Measurements from ENCODE around the gene POLR2E.
"Not testable (repeated sequence)": the region's sequence is repeated elsewhere in the genome, so short reads cannot be mapped to it uniquely, and the experiment has no call there.

Gene POLR2E

GRCh38 chr19:1125601-1126467 is 30.7 kb upstream of the POLR2E start:
- DNase-seq: no peak

DNA sequence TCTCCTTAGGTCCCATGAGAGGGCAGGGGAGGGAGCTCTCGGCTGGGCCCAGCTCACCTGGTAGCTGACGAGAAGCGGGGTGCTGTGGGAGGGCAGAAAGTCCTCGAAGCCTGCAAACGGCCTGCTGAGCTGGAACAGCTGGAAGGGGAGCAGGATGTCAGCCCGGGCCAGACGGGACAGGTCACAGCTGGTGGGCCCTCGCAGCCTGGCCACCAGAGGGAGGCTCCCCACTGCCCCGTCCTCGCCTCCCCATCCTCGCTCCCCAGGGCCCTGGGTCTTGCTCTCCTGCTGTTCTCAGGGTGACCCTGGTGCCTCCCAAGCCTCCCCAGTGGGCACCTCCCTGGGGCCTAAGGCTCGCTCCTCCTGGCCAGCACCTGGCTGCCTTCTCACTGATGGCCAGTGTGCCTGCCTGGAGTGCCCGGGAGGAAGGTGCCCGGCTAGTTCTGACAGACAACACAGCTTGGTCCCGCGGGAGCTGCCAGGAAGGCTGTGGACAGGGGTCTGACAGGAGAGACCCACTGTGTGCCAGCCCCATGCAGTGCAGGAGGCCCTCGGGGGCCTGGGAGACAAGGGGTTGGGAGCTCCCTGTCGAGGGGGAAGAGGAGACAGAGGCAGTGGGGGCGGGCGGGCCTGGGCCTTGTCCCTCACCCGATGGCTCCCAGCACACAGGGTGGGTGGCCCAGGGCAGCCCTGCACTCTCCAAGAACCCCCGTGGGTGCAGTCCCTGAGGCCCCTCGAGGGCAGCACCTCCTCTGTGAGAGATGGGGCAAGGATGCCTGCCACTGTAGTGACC is 28.9 kb upstream of the POLR2E start:
- no peak for DNase-seq

DNA sequence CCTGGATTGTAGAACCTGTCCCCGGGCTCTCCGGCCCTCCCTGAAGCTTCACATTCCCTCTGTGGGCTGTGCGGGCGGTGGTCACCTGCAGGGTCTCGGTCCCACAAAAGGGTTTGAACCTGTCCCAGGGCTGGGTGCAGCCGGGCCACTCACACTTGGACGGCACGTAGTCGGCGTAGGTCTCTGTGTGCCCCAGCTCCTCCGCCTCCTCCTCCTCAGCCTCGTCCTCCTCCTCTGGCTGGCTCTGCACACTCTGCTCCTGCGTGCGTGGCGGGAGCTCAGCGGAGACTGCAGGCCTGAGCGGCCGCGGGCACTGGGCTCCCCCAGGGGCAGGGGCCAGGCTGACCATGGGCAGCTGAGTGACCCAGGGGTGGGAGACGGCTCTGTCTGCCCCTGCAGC is 28.2 kb upstream of the POLR2E start:
- DNase-seq: no peak

DNA sequence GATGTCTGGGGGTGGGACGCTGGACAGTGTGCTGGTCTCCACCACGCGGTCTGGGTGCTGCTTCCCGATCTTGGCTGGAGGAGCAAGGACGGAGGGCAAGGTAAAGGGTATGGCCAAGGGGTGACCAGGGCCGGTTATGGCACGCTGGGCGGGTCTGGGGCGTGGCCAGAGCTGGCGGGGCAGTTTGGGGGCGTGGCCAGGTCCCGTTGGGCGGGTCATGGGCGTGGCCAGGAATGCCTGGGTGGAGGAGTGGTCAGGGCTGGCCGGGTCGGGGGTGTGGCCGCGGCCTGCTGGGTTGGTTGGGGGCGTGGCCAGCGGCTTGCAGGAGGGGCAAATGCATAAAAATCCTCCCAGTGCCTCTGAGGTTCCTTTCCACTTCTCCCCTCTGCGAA is 27.8 kb upstream of the POLR2E start:
- peak; percentile 35 for DNase-seq

DNA sequence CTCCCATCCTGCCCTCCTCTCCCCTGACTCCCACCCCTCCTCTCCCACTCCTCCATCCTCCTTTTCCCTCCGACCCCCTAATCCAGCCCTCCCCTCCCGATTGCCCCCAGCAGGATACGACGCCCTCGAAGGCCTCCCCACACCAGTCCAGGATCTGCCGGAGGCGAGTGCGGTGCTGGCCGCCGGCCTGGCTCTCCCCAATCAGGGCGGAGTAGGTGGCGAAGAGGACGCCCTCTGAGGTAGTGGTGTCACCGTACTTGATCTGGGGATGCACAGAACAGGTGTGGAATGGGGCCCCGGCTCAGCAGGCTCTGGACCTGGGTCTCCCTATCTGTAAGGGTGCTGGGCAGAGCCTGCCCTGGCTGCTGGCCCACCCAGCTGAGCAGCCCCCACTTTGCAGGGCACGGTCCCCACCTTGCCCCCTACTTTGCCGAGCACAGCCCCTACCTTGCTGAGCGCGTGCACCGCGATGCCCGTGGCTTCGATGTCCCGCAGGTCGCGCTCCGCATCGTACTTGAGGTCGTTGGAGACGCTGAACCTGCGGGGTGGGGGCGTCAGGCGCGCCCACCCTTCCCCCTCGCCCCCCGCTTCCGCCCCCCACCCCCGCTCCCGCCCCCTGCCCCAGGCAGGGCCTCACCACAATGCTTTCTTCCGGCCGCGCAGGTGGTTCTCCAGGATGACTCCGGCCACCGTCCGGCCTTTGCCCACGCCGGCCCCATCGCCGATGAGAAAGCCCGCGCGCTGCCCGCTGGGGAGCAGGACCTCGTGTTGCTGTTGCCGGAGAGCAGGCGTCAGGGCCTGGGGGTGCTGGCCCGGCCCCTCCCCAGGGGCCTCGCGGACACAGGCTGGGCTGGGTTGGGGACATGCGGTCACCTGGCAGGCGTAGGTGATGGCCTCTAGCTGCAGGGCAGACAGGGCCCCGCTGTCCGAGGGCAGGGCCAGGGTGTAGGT is 27.1 kb upstream of the POLR2E start:
- DNase-seq: no peak

DNA sequence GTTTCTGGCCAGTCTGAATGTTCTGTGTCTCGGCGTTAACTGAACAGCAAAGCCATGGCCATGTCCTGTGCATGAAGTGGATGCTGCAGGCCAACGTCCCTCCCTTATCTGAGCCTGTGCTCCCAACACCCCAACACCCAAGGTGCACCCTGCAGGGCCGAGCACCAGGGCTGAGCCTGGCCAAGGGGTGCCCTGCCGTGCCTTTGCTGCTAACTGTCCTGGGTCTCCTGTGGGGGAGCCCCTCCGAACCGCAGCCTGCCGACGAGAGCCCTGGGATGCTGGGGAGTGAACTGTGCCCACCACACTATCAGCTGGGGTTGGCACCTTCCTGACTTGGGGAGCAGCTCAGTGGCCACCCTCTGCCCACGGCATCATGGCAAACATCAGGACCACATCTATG is 26.2 kb upstream of the POLR2E start:
- no peak for DNase-seq

GRCh38 chr19:1119475-1120217 is 24.5 kb upstream of the POLR2E start:
- DNase-seq: no peak

DNA sequence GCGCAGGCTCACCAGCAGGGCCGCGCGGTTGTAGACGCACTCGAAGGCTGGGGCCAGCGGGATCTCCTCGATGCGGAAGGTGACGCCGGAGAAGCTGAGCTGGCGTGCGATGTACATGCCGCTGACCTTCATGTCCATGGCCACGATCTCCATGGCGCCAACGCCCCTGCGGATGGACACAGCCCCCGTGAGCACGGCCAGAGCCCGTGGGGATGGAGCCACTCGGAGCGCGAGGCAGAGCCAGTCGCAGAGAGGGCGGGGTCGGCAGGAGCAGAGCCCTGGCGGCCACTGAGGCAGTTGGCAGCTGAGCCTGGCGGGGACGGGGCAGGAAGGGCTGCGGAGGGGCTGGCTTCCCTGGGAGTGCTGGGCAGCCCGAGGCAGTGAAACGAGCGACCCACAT is 23.8 kb upstream of the POLR2E start:
- no peak for DNase-seq

- DNase-seq: no peak
Observed at GRCh38 chr19:1117654-1118053, 22.5 kb upstream of the POLR2E start.

DNA sequence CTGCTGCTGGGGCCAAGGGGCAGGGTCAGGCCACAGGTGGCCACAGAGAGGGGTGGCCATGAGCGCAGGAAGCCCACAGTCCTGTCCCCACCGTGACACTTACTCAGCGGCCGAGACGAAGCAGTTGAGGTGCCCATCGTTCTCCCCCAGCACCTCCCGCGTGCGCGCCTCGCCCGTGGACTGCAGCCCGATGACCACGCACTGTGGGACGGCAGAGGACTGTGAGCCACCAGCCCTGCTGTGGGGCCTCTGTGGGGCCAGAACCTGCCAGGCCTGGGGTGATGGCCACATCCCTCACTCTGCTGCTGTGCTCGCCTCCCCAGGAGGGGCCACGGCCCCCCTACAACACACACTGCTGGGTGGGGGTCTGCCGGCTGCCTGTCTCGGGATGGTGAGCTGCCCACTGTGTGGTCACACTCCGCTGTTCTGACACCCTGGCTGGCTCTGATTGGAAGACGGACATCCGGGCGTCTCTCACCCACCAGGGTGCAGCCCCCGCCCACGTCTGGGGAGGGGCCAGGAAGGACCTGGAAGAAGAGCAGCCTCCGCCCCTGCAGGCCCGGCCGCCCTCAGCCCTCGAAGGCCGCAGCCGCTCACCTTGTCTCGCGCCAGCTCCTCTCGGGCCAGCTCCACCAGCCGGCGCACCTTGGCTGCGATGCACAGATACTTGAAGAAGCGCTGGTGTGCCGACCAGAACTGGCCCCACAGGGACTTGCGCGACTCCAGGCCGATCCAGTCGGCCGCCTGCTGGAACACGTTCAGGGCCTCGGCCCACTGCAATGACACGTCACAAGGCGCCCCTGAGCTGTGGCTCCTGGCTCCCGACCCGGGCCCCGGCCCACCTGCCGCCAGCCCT is 21.8 kb upstream of the POLR2E start:
- DNase-seq: no peak

DNA sequence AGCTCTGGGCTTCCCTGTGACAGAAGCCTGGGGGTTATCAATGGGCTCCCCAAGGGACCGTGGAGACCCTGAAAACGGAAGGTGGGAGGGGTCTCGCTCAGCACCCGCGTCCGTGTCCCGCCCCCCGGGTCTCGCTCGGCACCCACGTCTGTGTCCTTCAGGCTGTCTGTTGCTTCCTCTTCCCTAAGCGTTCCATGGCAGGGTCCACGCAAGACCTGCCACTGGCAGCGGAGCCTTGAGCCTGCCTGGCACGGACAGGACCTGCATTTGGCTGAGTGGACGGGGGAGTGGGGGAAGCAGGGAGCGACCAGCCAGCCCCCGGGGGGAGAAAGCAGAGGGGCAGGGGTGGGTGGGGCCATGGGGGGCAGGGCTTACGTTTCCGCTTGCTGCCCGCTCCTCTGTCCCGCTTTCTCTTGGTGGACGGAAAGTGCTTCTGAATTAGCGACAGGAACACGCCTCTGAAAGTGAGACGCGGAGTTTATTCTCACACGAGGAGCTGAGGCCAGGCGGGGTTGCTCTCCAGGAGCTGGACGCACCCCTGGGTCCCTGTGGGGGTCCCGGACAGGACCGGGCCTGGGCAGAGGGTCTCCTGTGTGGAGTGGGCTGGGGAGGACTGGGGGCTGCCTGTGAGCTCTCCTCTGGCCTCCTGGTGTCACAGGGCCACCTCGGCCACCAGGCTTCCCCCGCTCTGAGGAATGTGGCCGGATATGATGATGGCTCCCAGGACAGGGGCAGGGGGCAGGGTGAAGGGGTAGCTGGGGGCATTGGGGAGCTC is 20.7 kb upstream of the POLR2E start:
- no peak for DNase-seq

- not testable (repeated sequence) for DNase-seq
Observed at GRCh38 chr19:1114728-1115127, 19.6 kb upstream of the POLR2E start.

GRCh38 chr19:1113986-1114483 is 18.9 kb upstream of the POLR2E start:
- DNase-seq: no peak

GRCh38 chr19:1113030-1113985 is 18.1 kb upstream of the POLR2E start:
- DNase-seq: peak; percentile 89

GRCh38 chr19:1112268-1113029 is 17.3 kb upstream of the POLR2E start:
- DNase-seq: no peak

GRCh38 chr19:1111641-1112267 is 16.6 kb upstream of the POLR2E start:
- no peak for DNase-seq

DNA sequence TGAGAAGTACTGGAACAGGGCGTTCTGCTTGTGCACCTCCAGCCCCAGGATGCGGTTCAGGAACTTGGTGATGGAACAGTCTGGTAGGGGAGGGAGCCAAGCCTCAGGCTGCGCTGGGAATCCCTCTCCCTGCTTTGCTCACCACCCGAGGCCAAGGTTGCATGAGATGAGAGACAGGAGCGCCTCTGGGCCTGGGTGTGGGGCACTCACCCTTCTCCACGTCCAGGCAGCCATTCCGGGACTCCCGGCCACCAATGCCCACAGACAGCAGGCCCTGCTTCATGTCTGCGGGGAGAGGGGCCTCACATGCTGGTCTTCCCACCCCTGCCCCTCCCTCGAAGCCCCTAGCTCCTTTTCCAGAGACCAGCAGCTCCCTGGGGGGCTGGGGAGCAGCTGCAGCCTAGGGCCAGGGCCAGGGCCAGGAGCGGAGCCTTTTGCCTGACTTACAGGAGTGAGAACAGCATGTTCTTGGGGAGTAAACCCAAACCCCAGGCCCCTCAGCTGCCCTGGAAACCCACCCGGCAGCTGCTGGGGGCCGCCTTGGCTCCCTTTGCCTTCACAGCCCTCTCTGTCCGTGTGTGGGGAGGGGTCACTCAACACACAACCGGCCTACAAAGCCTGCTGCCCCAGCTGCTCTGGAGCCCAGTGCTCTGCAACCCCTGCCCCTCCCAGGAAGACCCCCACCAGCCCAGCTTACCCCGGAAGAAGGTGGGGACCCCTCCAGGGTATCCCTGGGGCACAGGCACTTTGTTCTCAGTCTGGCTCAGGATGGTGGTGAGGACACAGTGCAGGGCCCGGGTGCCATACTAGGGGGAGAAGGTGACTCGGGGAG is 15.8 kb upstream of the POLR2E start:
- DNase-seq: no peak

All from CD4-positive, alpha-beta T cell treated with Interleukin-17A for 1 hour (primary cell).